ENCODE measurements around the gene NEMF. TPM values are rescaled to one million over a fixed set of nuclear protein-coding genes. Genes with fewer than 3 reads are reported as not detected.
A peak's percentile ranks its signal among the peaks of the same experiment; 100 is the strongest.

Gene NEMF
- total RNA-seq, 6 experiments from 2014 or later: 15.3 to 29.9 (median 23.4) TPM

DNA sequence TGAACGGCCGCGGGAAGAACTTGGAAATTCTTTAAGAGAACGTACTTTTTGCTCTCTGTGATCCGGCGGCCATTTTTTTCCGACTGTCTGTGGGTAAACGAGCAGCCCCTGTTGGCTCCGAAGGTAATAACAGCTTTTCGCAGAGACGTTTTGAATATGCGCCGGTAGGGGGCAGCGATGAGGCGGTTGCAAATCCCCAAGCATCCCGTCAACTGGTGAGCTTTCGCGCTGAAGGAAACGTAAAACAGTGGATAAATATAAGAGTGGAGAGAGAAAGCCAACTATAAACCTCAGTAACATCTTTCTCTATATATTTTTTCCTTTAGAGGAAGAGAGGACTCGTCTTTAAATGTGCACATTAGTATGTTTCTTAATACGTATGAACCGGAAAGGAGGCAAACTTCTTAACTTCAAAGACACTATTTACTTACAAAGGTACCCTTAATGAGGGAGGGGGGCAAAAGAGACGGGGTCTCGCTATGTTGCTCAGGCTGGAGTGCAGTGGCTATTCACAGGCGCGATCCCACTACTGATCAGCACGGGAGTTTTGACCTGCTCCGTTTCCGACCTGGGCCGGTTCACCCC, 9.6 kb upstream of the NEMF start:
- H3K27me3 ChIP-seq: no peaks in the 10 kb centered on the region
- TF ChIP-seq, protein P1, sequence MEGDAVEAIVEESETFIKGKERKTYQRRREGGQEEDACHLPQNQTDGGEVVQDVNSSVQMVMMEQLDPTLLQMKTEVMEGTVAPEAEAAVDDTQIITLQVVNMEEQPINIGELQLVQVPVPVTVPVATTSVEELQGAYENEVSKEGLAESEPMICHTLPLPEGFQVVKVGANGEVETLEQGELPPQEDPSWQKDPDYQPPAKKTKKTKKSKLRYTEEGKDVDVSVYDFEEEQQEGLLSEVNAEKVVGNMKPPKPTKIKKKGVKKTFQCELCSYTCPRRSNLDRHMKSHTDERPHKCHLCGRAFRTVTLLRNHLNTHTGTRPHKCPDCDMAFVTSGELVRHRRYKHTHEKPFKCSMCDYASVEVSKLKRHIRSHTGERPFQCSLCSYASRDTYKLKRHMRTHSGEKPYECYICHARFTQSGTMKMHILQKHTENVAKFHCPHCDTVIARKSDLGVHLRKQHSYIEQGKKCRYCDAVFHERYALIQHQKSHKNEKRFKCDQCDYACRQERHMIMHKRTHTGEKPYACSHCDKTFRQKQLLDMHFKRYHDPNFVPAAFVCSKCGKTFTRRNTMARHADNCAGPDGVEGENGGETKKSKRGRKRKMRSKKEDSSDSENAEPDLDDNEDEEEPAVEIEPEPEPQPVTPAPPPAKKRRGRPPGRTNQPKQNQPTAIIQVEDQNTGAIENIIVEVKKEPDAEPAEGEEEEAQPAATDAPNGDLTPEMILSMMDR (IDR thresholded peaks at IDR 0.05): peak; percentile 100
- TF ChIP-seq POLR2A (IDR thresholded peaks at IDR 0.05): no peak
- H3K36me3 ChIP-seq: no peaks in the 10 kb centered on the region
- under 1% methylated on average over 24 of the region's 30 CpGs for WGBS (ENCODE audit: insufficient coverage, low coverage, low lambda C conversion rate, missing lambda C conversion rate)
- ATAC-seq (peak; percentile 75 to 81 (median 76)), DNase-seq (peak; percentile 77 to 85 (median 80))
- intact Hi-C loops (cut with DNase I): loop anchor here in 1 of 2 donors (10.0 kb wide), 1 partner anchor 243 kb away; no protein-coding TSS in a partner anchor
- H3K4me1 ChIP-seq: peaks cover 0 to 10% (median 0%) of the 10 kb centered on the region in 4 donors
- no peaks in the 10 kb centered on the region for H3K9me3 ChIP-seq
- H3K27ac ChIP-seq: peak overlapping the region; percentile 91 to 98 (median 97)
- H3K4me3 ChIP-seq: peak overlapping the region; percentile 36 to 62 (median 58)

DNA sequence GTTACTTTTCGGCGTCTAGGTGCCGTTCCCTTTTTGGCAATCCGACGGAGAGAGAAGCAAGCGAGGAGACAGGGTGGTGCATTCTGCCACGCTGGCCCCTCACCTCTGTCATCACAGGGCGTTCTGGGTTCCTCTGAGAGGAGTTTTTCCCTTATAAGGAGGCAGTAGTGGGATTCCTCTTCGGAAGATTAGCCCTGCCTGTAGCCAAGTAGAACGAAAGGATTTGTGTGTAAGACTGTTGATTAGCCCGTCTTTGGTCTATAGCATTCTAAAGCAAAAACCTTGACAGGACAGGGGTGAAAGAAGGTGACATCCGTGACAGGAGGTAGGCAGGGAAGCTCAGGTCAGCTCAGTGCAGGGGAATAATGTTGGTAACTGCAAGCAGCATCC, 9.1 kb upstream of the NEMF start:
- DNase-seq (peak; percentile 54 to 72 (median 69)), ATAC-seq (peak; percentile 29 to 43 (median 40))
- H3K36me3 ChIP-seq: no peaks in the 10 kb centered on the region
- no peaks in the 10 kb centered on the region for H3K9me3 ChIP-seq
- peaks cover 0 to 10% (median 0%) of the 10 kb centered on the region in 4 donors for H3K4me1 ChIP-seq
- peak; percentile 32 for TF ChIP-seq POLR2A (IDR thresholded peaks at IDR 0.05)
- TF ChIP-seq, protein P1 (IDR thresholded peaks at IDR 0.05): no peak
- peak overlapping the region; percentile 91 to 98 (median 97) for H3K27ac ChIP-seq
- peak overlapping the region; percentile 36 to 62 (median 58) for H3K4me3 ChIP-seq
- WGBS (ENCODE audit: insufficient coverage, low coverage, low lambda C conversion rate, missing lambda C conversion rate): 1% methylated on average over 12 of the region's 12 CpGs
- no peaks in the 10 kb centered on the region for H3K27me3 ChIP-seq
- intact Hi-C loops (cut with DNase I): loop anchor here in 1 of 2 donors (10.0 kb wide), 1 partner anchor 243 kb away; no protein-coding TSS in a partner anchor

DNA sequence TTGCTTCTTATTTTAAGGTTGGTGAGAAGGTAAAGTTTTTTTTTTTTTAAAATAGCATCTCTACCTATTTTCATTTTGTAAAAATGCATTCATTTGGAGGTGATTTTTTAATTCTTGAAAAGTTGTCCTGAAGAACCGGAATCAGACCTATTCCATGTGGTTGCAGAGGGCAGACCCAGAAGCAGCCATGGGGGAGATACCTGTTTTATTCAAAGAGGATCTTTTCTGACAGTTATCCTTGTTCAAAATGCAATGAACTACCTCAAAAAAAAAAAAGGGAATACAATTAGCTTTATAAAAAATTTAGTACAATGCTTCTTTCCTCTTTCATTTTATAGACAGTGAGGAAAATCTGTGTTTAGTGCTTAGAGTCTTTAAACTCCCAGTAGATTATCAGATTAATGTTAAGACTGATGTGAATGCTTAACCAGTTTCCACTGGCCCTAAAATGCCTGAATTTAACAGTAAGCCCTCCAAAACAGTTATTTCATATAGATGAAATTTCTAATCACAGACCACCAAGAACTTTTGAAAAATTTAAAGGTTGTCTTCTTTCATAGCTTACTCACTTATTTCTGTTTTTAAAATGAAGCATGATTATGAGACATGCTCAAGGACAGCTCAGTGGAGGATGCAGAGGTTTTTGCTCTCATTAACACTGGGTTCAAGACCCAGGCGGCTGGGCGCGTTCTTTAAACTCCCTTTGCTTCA, 8.6 kb upstream of the NEMF start:
- peak overlapping the region; percentile 91 to 98 (median 97) for H3K27ac ChIP-seq
- no peak for ATAC-seq
- no peaks in the 10 kb centered on the region for H3K9me3 ChIP-seq
- 18% methylated on average over 4 of the region's 4 CpGs for WGBS (ENCODE audit: insufficient coverage, low coverage, low lambda C conversion rate, missing lambda C conversion rate)
- no peaks in the 10 kb centered on the region for H3K36me3 ChIP-seq
- H3K27me3 ChIP-seq: no peaks in the 10 kb centered on the region
- H3K4me3 ChIP-seq: peak overlapping the region; percentile 36 to 62 (median 58)
- DNase-seq: no peak
- no peak for TF ChIP-seq POLR2A (IDR thresholded peaks at IDR 0.05)
- TF ChIP-seq, protein P1 (IDR thresholded peaks at IDR 0.05): no peak
- H3K4me1 ChIP-seq: peaks cover 0 to 10% (median 0%) of the 10 kb centered on the region in 4 donors
- intact Hi-C loops (cut with DNase I): loop anchor here in 1 of 2 donors (10.0 kb wide), 1 partner anchor 244 kb away; no protein-coding TSS in a partner anchor

DNA sequence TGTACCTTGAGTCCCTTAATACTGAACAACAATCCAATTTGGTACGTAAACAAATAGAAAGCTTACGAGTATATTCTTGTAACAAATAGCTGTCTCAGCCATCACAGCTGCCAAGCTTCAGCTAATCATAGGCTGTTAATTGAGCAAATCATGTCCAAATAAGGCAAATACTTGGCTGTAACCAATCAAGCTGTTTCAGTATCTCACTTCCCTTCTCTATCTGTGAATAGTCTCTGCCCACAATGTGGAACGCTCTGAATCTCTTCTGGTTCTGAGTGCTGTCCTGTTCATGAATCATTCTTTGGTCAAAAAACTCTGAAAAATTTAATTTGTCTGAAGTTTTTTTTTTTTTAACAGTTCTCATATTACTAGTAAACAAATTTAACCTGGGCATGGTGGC, 5.8 kb upstream of the NEMF start:
- Histone ChIP-seq H3K4me3 (no peak overlapping the region), H3K27me3 (no peaks in the 10 kb centered on the region), H3K4me1 (peaks cover 0 to 6% (median 0%) of the 10 kb centered on the region in 4 donors), H3K27ac (no peak overlapping the region), H3K36me3 (no peaks in the 10 kb centered on the region), H3K9me3 (no peaks in the 10 kb centered on the region)
- TF ChIP-seq, protein P1 (IDR thresholded peaks at IDR 0.05): no peak
- no peak for TF ChIP-seq POLR2A (IDR thresholded peaks at IDR 0.05)
- intact Hi-C loops (cut with DNase I): no loop called here
- 77% methylated on average over 3 of the region's 3 CpGs for WGBS (ENCODE audit: insufficient coverage, low coverage, low lambda C conversion rate, missing lambda C conversion rate)
- ATAC-seq (no peak), DNase-seq (no peak)

Data from right lobe of liver (tissue), 6 donors.